Uterus (tissue), 2 donors: ENCODE data around the gene ANKUB1.
"Not testable (repeated sequence)": the region's sequence is repeated elsewhere in the genome, so short reads cannot be mapped to it uniquely, and the experiment has no call there.

Experiments
- POLR2A ChIP-seq, 2 donors: fragments of 450-650 bp; IDR thresholded peaks; one replicate each; pipeline ENCODE4 v1.6.1; 2016; ENCODE audit warnings: antibody characterized with exemption in 2 of 2, mild to moderate bottlenecking in 1 of 2, moderate library complexity in 1 of 2
- TF ChIP-seq, protein P1 (sequence below), 4 experiments: fragments of 200-600 bp in 2 of 4; fragments of 450-650 bp in 2 of 4; sonication (generic) in 2 of 4; IDR thresholded peaks; one replicate each; pipeline ENCODE4 v1.5.1; 2016 to 2019; ENCODE audit warnings: antibody characterized with exemption in 4 of 4, mild to moderate bottlenecking in 2 of 4, moderate library complexity in 1 of 4

DNA sequence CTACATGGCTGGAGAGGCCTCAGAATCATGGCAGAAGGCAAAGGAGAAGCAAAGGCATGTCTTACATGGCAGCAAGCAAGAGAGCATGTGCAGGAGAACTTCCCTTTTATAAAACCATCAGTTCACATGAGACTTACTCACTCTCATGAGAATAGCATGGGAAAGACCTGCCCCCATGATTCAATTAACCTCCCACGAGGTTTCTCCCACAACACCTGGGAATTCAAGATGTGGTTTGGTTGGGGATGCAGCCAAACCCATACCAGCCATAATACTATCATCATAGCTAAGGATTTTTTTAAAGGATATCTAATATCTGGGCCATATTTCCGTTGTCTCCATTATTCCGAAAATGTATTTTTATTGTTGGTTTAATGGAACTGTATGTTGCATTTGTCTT, 47.1 kb upstream of the ANKUB1 start:
- TF ChIP-seq, protein P1, sequence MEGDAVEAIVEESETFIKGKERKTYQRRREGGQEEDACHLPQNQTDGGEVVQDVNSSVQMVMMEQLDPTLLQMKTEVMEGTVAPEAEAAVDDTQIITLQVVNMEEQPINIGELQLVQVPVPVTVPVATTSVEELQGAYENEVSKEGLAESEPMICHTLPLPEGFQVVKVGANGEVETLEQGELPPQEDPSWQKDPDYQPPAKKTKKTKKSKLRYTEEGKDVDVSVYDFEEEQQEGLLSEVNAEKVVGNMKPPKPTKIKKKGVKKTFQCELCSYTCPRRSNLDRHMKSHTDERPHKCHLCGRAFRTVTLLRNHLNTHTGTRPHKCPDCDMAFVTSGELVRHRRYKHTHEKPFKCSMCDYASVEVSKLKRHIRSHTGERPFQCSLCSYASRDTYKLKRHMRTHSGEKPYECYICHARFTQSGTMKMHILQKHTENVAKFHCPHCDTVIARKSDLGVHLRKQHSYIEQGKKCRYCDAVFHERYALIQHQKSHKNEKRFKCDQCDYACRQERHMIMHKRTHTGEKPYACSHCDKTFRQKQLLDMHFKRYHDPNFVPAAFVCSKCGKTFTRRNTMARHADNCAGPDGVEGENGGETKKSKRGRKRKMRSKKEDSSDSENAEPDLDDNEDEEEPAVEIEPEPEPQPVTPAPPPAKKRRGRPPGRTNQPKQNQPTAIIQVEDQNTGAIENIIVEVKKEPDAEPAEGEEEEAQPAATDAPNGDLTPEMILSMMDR (IDR thresholded peaks at IDR 0.05), result not testable (repeated sequence)
- not testable (repeated sequence) for TF ChIP-seq POLR2A (IDR thresholded peaks at IDR 0.05)
